Aorta (tissue), 5 donors: ENCODE results near the gene FCRL4. TPM values are rescaled to one million over a fixed set of nuclear protein-coding genes. Genes with fewer than 3 reads are reported as not detected.

Source experiments
- ATAC-seq: fragments of 200-7000 bp; cut with Tn5 transposase; one replicate; pipeline ENCODE4 v1.9.1; 2022; ENCODE audit warnings: moderate library complexity; ENCODE audit not compliant: low FRiP score
- DNase-seq, 2 donors: peaks; one replicate each; pipeline ENCODE4 v3.0.0-alpha.2; 2020
- H3K27ac ChIP-seq, 2 donors: one replicate each; pipeline ENCODE4 v1.5.1; 2013; ENCODE audit warnings: low read length in 2 of 2, mild to moderate bottlenecking in 2 of 2, moderate library complexity in 2 of 2, control low read depth in 1 of 2, inconsistent platforms in 1 of 2, low read depth in 1 of 2
- H3K27me3 ChIP-seq, 2 donors: one replicate each; pipeline ENCODE4 v1.6.1; 2013; ENCODE audit warnings: control low read depth in 1 of 2, low read length in 1 of 2, mild to moderate bottlenecking in 1 of 2, moderate library complexity in 1 of 2; ENCODE audit not compliant: insufficient read depth in 2 of 2, control insufficient read depth in 1 of 2
- H3K36me3 ChIP-seq, 2 donors: one replicate each; pipeline ENCODE4 v1.6.1; 2013; ENCODE audit warnings: control low read depth in 1 of 2, low read length in 1 of 2, mild to moderate bottlenecking in 1 of 2; ENCODE audit not compliant: insufficient read depth in 2 of 2, control insufficient read depth in 1 of 2
- H3K4me1 ChIP-seq, 2 donors: one replicate each; pipeline ENCODE4 v1.6.1; 2013; ENCODE audit warnings: low read length in 2 of 2, control low read depth in 1 of 2, mild to moderate bottlenecking in 1 of 2, moderate library complexity in 1 of 2; ENCODE audit not compliant: insufficient read depth in 2 of 2, control insufficient read depth in 1 of 2
- H3K4me3 ChIP-seq, 2 donors: one replicate each; pipeline ENCODE4 v1.5.1; 2013; ENCODE audit warnings: low read length in 2 of 2, control low read depth in 1 of 2, mild to moderate bottlenecking in 1 of 2
- H3K9me3 ChIP-seq: one replicate; pipeline ENCODE4 v1.6.1; 2013; ENCODE audit warnings: mild to moderate bottlenecking, low read length; ENCODE audit not compliant: control insufficient read depth
- WGBS, 2 donors: extraction: QIAGEN DNeasy Blood & Tissue Kit; methylation state at CpG; one replicate each; pipeline ENCODE4 v1.1.7; 2013; 5-methylcytosine and 5-hydroxymethylcytosine counted together
- intact Hi-C, 2 donors: fragments of 100-400 bp; cut with DNase I; formaldehyde crosslinking; loops; one replicate each; pipeline versions ENCODE4 v1.14.2 to v1.15.0; 2022
- polyA plus RNA-seq, 2 donors: library from polyadenylated mRNA; stranded (reverse); fragments of 200-250 nt; gene quantifications; one replicate each; pipeline ENCODE4 v1.2.3, GENCODE V29; 2013
- total RNA-seq, 2 donors: library from RNA; stranded (reverse); fragmentation: NEBNext Ultra II Directional; extraction: Animal tissue kit (Norgen Biotek cat#: 25700); gene quantifications; one replicate each; pipeline ENCODE4 v1.2.1, GENCODE V29; 2021
- donor health status: healthy with polysubstance abuse.
- donor health status: Bipolar disorder and iron deficiency.
- donor health status: DM: no; HTN: no; CAD: no.
- donor health status: DM: no; HTN: no; CAD: no.
- donor health status: DM: yes; HTN: yes; CAD: no.

FCRL4 gene
- total and polyA plus RNA-seq, 4 donors = not detected

DNA sequence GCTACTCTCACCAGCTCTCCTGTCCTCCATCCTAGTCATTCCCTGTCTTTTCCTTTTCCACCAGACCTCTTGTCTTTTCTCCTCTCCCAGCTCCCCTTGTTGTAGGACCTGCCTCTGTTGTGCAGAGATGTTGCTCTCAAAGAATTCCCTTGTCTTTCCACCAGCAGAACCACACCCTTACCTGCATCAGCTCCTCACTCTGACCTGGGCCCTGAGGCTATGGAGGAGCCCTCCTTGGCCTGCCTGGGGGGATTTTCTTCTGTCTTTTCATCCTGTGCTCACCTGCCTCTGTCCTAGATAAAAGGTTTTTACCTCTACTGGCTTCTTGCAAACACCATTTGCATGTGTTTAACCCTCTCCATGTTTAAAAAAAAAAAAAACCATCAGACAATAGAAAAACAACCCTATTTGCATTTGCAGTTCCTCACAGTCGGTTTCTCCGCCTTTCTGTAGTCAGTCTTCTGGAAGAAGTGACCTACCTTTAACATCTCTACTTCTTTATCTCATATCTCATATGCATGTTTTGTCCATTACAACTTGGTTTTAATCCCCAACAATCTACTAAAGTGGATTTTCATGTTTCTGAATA is 57.6 kb downstream of the FCRL4 start:
- H3K36me3 ChIP-seq = no peaks in the 10 kb centered on the region
- WGBS, 2 donors = 14 to 63% methylated on average over 2 of the region's 2 CpGs
- intact Hi-C loops = no loop called here
- H3K27me3 ChIP-seq = no peaks in the 10 kb centered on the region
- H3K9me3 ChIP-seq = no peaks in the 10 kb centered on the region
- no peak for ATAC-seq
- no peak overlapping the region for H3K27ac ChIP-seq
- no peak overlapping the region for H3K4me3 ChIP-seq
- no peak for DNase-seq
- H3K4me1 ChIP-seq = no peaks in the 10 kb centered on the region

- no peaks in the 10 kb centered on the region for H3K9me3 ChIP-seq
- H3K4me3 ChIP-seq = no peak overlapping the region
- no peak overlapping the region for H3K27ac ChIP-seq
- no peaks in the 10 kb centered on the region for H3K4me1 ChIP-seq
- no peaks in the 10 kb centered on the region for H3K27me3 ChIP-seq
- no peaks in the 10 kb centered on the region for H3K36me3 ChIP-seq
- DNase-seq = no peak
- intact Hi-C loops = no loop called here
- ATAC-seq = no peak
Measured at GRCh38 chr1:157539568-157539967, 58.3 kb downstream of the FCRL4 start.

GRCh38 chr1:157532569-157532968 is 65.3 kb downstream of the FCRL4 start:
- H3K27ac ChIP-seq = no peak overlapping the region
- no peak for DNase-seq
- H3K4me3 ChIP-seq = no peak overlapping the region
- ATAC-seq = no peak
- H3K4me1 ChIP-seq = no peaks in the 10 kb centered on the region
- intact Hi-C loops = no loop called here
- 82 to 83% methylated on average over 3 of the region's 3 CpGs for WGBS, 2 donors
- H3K36me3 ChIP-seq = no peaks in the 10 kb centered on the region
- no peaks in the 10 kb centered on the region for H3K9me3 ChIP-seq
- no peaks in the 10 kb centered on the region for H3K27me3 ChIP-seq

- no peaks in the 10 kb centered on the region for H3K4me1 ChIP-seq
- intact Hi-C loops = no loop called here
- ATAC-seq = no peak
- no peaks in the 10 kb centered on the region for H3K36me3 ChIP-seq
- WGBS, 2 donors = 82 to 86% methylated on average over 5 of the region's 5 CpGs
- H3K27me3 ChIP-seq = no peaks in the 10 kb centered on the region
- H3K27ac ChIP-seq = no peak overlapping the region
- no peak overlapping the region for H3K4me3 ChIP-seq
- no peaks in the 10 kb centered on the region for H3K9me3 ChIP-seq
- DNase-seq = no peak
Measured at GRCh38 chr1:157523774-157524493, 74.0 kb downstream of the FCRL4 start.

Other genes starting within 250 kb of the FCRL4 start
- gene FCRL5, start 45.6 kb downstream of the FCRL4 start, total RNA-seq = under 1 TPM; 0.63 to 0.84 TPM
- gene FCRL5, start 45.6 kb downstream of the FCRL4 start, polyA plus RNA-seq = under 1 TPM; 0.18 to 0.38 TPM
- under 1 TPM; 0.10 to 0.99 TPM for gene FCRL3, start 102.7 kb upstream of the FCRL4 start, total RNA-seq
- under 1 TPM in 1 of 2 donors, not detected in 1; 0.03 TPM for gene FCRL3, start 102.7 kb upstream of the FCRL4 start, polyA plus RNA-seq
- under 1 TPM; 0.15 to 0.29 TPM for gene FCRL2, start 179.0 kb upstream of the FCRL4 start, total RNA-seq
- gene FCRL2, start 179.0 kb upstream of the FCRL4 start, polyA plus RNA-seq = not detected
- gene FCRL1, start 222.0 kb upstream of the FCRL4 start, total RNA-seq = 1 to 10 TPM in 1 of 2 donors, under 1 TPM in 1; 0.19 to 1.2 TPM
- gene FCRL1, start 222.0 kb upstream of the FCRL4 start, polyA plus RNA-seq = not detected
- 1 to 10 TPM in 1 of 2 donors, not detected in 1; 1.0 TPM for gene CD5L, start 243.7 kb upstream of the FCRL4 start, total RNA-seq
- not detected for gene CD5L, start 243.7 kb upstream of the FCRL4 start, polyA plus RNA-seq